Esophagus muscularis mucosa (tissue), 4 donors: ENCODE data around the gene PHYKPL. TPM values are rescaled to one million over a fixed set of nuclear protein-coding genes. Genes with fewer than 3 reads are reported as not detected.

ENCODE experiments used
- DNase-seq: peaks from one replicate; pipeline ENCODE4 v3.0.0-alpha.2; 2017; ENCODE audit errors: extremely low spot score
- H3K27ac ChIP-seq, 4 donors: fragments of 200-600 bp; sonication (generic); replicated peaks in 1 of 4; 1 replicate in 3 of 4; 2 replicates in 1 of 4; pipeline ENCODE4 v1.5.1; 2016 to 2019; ENCODE audit warnings: mild to moderate bottlenecking in 1 of 4
- H3K27me3 ChIP-seq, 4 donors: fragments of 200-600 bp; sonication (generic); one replicate each; pipeline versions ENCODE4 v1.5.1 to v1.6.0; 2016 to 2019
- H3K36me3 ChIP-seq, 4 donors: fragments of 200-600 bp; sonication (generic); one replicate each; pipeline ENCODE4 v1.5.1; 2016 to 2019
- H3K4me1 ChIP-seq, 4 donors: fragments of 200-600 bp; sonication (generic); one replicate each; pipeline ENCODE4 v1.5.1; 2016 to 2019
- H3K4me3 ChIP-seq, 4 donors: fragments of 200-600 bp; sonication (generic); 1 replicate in 2 of 4; 2 replicates in 2 of 4; pipeline ENCODE4 v1.5.1; 2016 to 2019; ENCODE audit warnings: mild to moderate bottlenecking in 4 of 4, moderate library complexity in 1 of 4
- H3K9me3 ChIP-seq, 4 donors: fragments of 200-600 bp; sonication (generic); 1 replicate in 3 of 4; 2 replicates in 1 of 4; pipeline ENCODE4 v1.5.1; 2016 to 2019
- CTCF ChIP-seq, 3 experiments: fragments of 200-600 bp in 2 of 3; fragments of 450-650 bp in 1 of 3; sonication (generic) in 2 of 3; IDR thresholded peaks; one replicate each; pipeline ENCODE4 v1.5.1; 2017 to 2019; ENCODE audit warnings: antibody characterized with exemption in 3 of 3, mild to moderate bottlenecking in 2 of 3, moderate library complexity in 1 of 3
- EP300 ChIP-seq: sonication (generic); formaldehyde crosslinking; IDR thresholded peaks from one replicate; pipeline ENCODE4 v1.6.1; 2017; ENCODE audit warnings: antibody characterized with exemption
- POLR2A ChIP-seq: fragments of 450-650 bp; IDR thresholded peaks from one replicate; pipeline ENCODE4 v1.6.1; 2017; ENCODE audit warnings: antibody characterized with exemption, moderate library complexity, mild to moderate bottlenecking, low read depth
- POLR2AphosphoS5 ChIP-seq, 2 donors: sonication (generic); formaldehyde crosslinking; IDR thresholded peaks; one replicate each; pipeline ENCODE4 v1.6.1; 2017; ENCODE audit warnings: antibody characterized with exemption in 2 of 2
- WGBS: methylation state at CpG from one replicate; pipeline ENCODE4 v1.1.5; 2018; 5-methylcytosine and 5-hydroxymethylcytosine counted together
- intact Hi-C: fragments of 100-400 bp; cut with DNase I; formaldehyde crosslinking; loops from one replicate; pipeline ENCODE4 v1.15.1; 2023
- total RNA-seq, 4 donors: library from RNA; depleted of rRNA; stranded (reverse); fragments of >200 nt; gene quantifications; one replicate each; pipeline versions ENCODE4 v1.1.0 to v1.2.1, GENCODE V29; 2016

Gene PHYKPL
- total RNA-seq, 4 donors from 2014 or later = 27.4 to 45.1 (median 37.5) TPM

GRCh38 chr5:178205749-178206047 lies 26.9 kb downstream of the PHYKPL start:
- H3K27me3 ChIP-seq = no peaks in the 10 kb centered on the region
- H3K4me3 ChIP-seq = peak overlapping the region; percentile 90 to 99 (median 98)
- DNase-seq = no peak
- no peaks in the 10 kb centered on the region for H3K9me3 ChIP-seq
- intact Hi-C loops = loop anchor here (2.0 kb wide), 1 partner anchor 27 kb away; the partner anchor contains the start of gene PHYKPL
- peaks cover 28 to 48% (median 45%) of the 10 kb centered on the region in 4 donors for H3K36me3 ChIP-seq
- WGBS = 12% methylated on average over 5 of the region's 5 CpGs
- H3K27ac ChIP-seq = peak overlapping the region; percentile 91 to 98 (median 98)
- no peak for TF ChIP-seq CTCF (IDR thresholded peaks at IDR 0.05)
- no peak for TF ChIP-seq EP300
- no peak for TF ChIP-seq POLR2A
- no peak for TF ChIP-seq POLR2AphosphoS5 (IDR thresholded peaks at IDR 0.05)
- H3K4me1 ChIP-seq = peaks cover 26 to 43% (median 29%) of the 10 kb centered on the region in 4 donors

GRCh38 chr5:178204935-178205748 lies 27.5 kb downstream of the PHYKPL start:
- WGBS = no CpG with 5 or more reads among the region's 90 CpGs
- H3K27ac ChIP-seq = peak overlapping the region; percentile 91 to 98 (median 98)
- no peaks in the 10 kb centered on the region for H3K27me3 ChIP-seq
- intact Hi-C loops = loop anchor here (2.0 to 5.0 kb wide), 2 partner anchors 28 to 53 kb away; partner anchors contain the start of genes NHP2 and PHYKPL
- TF ChIP-seq POLR2AphosphoS5 (IDR thresholded peaks at IDR 0.05) (peak; percentile 37 to 45), POLR2A (peak; percentile 15), EP300 (no peak)
- DNase-seq = peak; percentile 94
- H3K9me3 ChIP-seq = no peaks in the 10 kb centered on the region
- H3K4me1 ChIP-seq = peaks cover 26 to 43% (median 29%) of the 10 kb centered on the region in 4 donors
- H3K36me3 ChIP-seq = peaks cover 22 to 43% (median 39%) of the 10 kb centered on the region in 4 donors
- peak overlapping the region; percentile 90 to 99 (median 98) for H3K4me3 ChIP-seq

DNA sequence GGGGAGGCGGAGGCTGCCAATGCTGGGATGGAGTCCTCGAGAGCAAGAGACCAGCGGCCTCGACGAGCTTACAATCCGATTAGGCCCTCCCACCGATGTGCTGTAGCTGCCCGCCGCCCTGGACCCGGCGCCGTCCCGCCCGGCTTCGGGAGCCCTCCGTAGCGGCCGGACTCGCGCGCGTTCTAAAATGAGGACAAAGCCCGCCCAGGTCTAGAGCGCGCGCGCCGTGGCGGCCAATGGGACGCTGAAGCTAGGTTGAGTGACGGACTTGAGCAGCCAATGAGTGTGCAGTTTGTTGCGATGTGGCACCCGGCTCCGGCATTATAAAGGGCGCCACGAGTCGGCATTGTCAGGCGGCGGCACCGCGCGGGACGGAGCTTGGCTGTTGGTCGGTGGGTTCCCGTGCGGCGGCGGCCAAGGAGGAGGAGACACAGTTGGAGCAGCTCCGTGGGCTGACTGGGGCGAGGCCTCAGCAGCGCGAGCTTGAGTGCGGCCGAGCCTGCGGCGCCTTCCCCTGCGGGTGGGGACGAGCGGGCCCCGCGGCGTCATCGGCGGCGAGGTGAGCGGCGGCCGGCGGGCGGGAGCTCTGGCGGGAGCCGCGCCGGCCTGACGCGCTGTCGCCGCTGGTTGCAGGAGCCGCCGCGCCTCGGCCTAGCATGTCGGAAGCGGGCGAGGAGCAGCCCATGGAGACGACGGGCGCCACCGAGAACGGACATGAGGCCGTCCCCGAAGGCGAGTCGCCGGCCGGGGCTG lies 28.2 kb downstream of the PHYKPL start, which contains the start of gene HNRNPAB:
HNRNPAB (plus strand) TSS at position 352 of the 753 bp plus-strand sequence; CDS start at position 657, 305 bp downstream.
- peak; percentile 99 for DNase-seq
- H3K9me3 ChIP-seq = no peaks in the 10 kb centered on the region
- no peaks in the 10 kb centered on the region for H3K27me3 ChIP-seq
- peak; percentile 100 for TF ChIP-seq POLR2AphosphoS5 (IDR thresholded peaks at IDR 0.05)
- peak; percentile 94 for TF ChIP-seq POLR2A
- no peak for TF ChIP-seq EP300
- H3K36me3 ChIP-seq = peaks cover 14 to 35% (median 31%) of the 10 kb centered on the region in 4 donors
- H3K27ac ChIP-seq = peak within 1 kb of the TSS; percentile 91 to 98 (median 98)
- WGBS = under 1% methylated on average over 47 of the region's 96 CpGs
- intact Hi-C loops = loop anchor here (2.0 to 5.0 kb wide), 2 partner anchors 28 to 52 kb away; partner anchors contain the start of genes NHP2 and PHYKPL
- H3K4me1 ChIP-seq = peaks cover 26 to 43% (median 29%) of the 10 kb centered on the region in 4 donors
- peak within 1 kb of the TSS; percentile 90 to 99 (median 98) for H3K4me3 ChIP-seq

- TF ChIP-seq EP300 (no peak), CTCF (IDR thresholded peaks at IDR 0.05) (no peak), POLR2A (no peak), POLR2AphosphoS5 (IDR thresholded peaks at IDR 0.05) (no peak)
- no peak for DNase-seq
- H3K27me3 ChIP-seq = no peaks in the 10 kb centered on the region
- intact Hi-C loops = loop anchor here (2.0 to 5.0 kb wide), 2 partner anchors 29 to 51 kb away; partner anchors contain the start of genes NHP2 and PHYKPL
- peak overlapping the region; percentile 91 to 98 (median 98) for H3K27ac ChIP-seq
- H3K4me1 ChIP-seq = peaks cover 26 to 41% (median 29%) of the 10 kb centered on the region in 4 donors
- H3K4me3 ChIP-seq = peak overlapping the region; percentile 90 to 99 (median 98)
- 33% methylated on average over 28 of the region's 30 CpGs for WGBS
- H3K9me3 ChIP-seq = no peaks in the 10 kb centered on the region
- H3K36me3 ChIP-seq = peaks cover 8 to 28% (median 25%) of the 10 kb centered on the region in 4 donors
These were observed 28.9 kb downstream of the PHYKPL start for GRCh38 chr5:178203670-178204181.

DNA sequence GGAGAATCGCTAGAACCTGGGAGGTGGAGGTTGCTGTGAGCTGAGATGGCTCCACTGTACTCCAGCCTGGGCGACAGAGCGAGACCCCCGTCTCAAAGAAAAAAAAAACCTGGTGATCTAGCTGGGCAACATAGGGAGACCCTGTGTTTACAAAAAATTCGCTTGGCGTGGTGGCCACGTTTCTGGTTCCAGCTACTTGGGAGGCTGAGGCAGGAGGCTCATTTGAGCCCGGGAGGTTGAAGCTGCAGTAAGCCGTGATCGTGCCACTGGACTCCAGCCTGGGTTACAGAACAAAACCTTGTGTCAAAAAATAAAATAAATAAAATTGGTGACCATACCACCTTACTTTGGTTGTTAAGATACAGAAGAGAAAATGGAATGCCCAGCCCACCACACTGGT lies 30.1 kb downstream of the PHYKPL start:
- Histone ChIP-seq H3K4me3 (no peak overlapping the region), H3K36me3 (peaks cover 0 to 17% (median 13%) of the 10 kb centered on the region in 4 donors), H3K9me3 (no peaks in the 10 kb centered on the region), H3K27me3 (no peaks in the 10 kb centered on the region), H3K4me1 (peaks cover 22 to 29% (median 25%) of the 10 kb centered on the region in 4 donors), H3K27ac (no peak overlapping the region)
- DNase-seq = no peak
- intact Hi-C loops = loop anchor here (5.0 kb wide), 1 partner anchor 50 kb away; the partner anchor contains the start of gene NHP2
- no peak for TF ChIP-seq CTCF (IDR thresholded peaks at IDR 0.05)
- no peak for TF ChIP-seq POLR2A
- 96% methylated on average over 10 of the region's 10 CpGs for WGBS
